HT-29 (cell line): ENCODE results near the gene DCBLD1. TPM values are rescaled to one million over a fixed set of nuclear protein-coding genes. Genes with fewer than 3 reads are reported as not detected.

Source experiments
- DNase-seq: peaks from one replicate; pipeline ENCODE4 v3.0.0-alpha.2; 2015; ENCODE audit warnings: low spot score
- total RNA-seq: library from RNA; depleted of rRNA; stranded (reverse); fragments of >200 nt; shearing (Covaris generic); gene quantifications from 2 replicates; pipeline ENCODE4 v1.2.3, GENCODE V29; 2014

DCBLD1 gene
- total RNA-seq, 1 experiment from 2014 or later: 24.4 TPM

DNA sequence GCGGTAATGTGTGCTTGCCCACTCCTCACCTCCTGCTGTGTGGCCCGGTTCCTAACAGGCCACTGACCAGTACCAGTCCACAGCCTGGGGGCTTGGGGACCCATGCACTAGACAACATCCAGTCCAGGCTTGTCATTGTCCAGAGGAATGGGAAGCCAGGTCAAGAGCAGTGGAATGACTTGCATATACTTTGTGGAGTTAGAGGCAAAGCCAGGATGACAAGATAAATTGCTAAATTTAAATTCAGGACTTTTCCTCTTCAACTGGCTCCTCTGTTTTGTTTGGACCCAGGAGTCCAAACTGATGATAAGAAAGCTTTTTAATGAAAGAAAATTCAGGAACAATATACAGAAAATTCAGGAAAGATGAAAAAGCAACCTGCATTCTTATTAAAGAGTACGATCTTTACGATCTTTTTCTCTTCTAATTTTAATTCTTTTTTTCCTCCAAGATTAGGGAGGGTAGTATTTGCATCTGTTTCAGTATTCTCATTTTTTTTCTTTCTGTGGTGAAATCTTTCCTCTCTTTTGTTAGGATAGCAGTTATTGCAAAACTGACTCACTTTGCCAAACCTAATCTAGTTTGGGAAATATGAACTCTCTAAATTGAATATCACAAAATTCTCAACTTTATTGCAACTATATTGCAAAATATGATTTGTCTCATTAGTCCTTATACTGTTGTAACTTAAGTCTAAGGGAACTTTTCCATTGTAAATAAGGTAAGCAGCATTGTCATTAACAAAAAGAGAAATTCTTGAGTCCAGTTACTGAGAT is 48.2 kb downstream of the DCBLD1 start:
- DNase-seq: no peak

DNA sequence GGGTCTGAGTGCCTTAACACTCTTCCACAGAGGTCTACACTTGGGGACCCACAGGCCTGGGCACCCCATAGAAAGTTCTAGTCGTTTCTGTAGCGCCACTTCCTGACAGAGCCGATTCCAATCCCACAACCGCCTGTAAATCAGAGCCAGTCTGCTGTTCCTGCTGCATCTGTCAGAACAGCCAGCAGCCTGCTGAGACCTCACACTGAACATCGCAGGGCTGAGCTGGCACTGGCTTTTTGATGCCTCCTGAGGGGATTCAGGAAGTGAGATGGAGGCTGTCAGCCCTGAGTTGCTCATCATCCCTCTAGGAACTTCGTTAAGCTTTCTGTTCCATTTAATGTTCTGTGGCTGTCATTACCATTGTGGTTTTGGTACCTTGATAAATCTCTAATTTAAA is 48.9 kb downstream of the DCBLD1 start:
- DNase-seq: no peak

DNA sequence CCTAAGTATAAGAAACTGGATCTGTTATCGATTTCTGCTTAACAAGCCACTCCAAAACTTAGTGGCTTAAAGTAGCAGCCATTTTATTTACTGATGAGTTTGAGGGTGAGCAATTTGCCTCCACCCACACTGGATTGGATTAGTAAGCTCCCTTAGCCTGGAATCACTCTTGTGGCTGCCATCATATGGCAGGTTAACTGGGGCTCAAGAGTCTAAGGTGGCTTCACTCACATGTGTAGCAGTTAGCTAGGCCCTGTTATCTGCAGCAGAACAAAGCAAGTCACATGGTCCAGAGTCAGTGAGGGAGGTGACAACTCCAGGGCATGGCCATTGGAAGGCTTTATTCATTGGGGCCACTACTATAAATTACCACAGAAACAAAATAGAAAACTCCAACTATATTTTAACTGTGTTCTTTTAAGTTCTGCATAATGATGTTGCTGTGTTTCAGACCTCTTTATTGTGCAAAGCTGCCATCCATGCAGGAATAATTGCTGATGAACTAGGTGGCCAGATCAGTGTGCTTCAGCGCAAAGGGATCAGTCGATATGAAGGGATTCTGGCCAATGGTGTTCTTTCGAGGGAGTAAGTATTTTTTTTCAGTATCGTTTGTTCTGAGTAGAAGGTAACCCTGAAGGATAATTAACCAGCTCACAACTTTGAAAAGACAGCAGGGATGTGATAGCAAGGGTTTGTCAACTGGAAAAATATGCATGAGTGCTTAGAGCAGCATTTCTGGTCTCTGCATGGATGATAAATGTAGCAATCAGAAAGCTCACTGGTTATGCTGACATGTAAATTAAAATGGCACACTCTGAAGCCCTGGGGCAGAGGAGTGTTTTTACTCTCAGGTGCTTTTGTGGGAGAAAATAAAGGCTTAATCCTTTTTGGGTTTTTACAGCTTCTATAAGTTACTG is 49.6 kb downstream of the DCBLD1 start:
- DNase-seq: no peak

DNA sequence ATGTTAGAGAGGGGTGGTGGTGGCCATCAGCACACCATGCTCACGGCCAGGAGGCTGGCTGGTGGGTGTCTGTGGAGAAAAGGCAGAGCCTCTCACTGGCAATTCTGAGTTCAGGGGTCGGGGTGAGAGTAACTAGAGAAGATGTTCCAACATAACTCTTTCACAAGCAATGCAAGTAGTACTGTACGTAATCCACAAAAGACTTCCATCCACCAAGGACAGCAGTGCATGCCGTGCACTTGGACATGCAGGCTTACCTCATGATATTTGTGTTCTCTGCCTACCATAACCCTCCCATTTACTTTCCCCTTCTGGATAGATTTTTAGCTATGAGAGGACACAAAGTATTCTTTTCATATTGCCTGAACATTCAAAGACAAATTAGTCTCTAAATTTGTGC is 51.3 kb downstream of the DCBLD1 start:
- no peak for DNase-seq

DNA sequence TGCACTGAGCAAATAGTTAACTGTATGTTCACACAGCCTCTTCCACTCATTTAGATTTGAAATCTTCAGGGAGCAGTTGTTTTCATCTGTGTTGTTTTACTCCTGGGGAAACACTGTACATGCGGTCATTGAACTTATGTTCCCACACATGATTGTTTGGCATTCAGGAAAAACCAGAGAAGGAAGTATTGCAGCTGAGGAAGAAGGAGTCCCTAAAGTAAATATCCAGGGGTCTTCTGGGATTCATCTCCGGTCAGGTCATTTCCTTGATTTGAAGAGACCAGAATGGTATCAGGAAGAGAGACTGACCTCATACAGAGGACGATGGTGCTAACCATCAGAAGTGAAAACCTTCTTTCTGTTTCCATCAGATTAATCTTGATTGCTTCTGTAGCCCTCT is 52.5 kb downstream of the DCBLD1 start:
- DNase-seq: no peak

DNA sequence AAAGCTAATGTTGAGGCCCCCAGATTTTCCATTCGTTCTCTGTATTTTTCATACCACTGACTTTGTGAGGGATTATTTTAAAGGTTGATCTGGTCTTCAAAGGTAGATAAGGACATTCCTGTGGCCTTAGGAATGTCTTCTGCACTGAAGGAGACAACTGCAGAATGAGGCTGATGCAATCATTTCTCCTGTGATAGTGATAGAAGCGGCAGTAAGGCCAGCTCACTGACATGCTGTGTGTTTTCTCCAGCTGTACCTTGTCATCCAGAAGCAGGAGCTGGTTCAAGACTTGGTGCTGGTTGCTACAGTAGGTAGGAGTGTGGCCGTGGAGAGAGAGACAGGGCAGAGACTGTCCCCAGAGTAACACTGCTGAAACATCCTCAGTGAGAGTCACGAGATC is 53.8 kb downstream of the DCBLD1 start:
- DNase-seq: no peak

DNA sequence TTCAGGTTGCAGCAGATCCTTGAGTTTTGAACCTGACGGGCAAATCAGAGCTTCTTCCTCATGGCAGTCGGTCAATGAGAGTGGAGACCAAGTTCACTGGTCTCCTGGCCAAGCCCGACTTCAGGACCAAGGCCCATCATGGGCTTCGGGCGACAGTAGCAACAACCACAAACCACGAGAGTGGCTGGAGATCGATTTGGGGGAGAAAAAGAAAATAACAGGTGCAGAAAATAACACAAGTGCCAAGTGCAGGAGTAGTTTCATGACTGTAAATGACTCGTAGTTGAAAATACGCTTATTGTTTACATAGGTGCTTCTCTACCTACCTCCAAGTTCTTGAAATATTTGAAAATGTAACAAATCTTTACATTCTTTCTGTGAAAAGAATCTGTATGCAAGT is 56.1 kb downstream of the DCBLD1 start:
- no peak for DNase-seq

DNA sequence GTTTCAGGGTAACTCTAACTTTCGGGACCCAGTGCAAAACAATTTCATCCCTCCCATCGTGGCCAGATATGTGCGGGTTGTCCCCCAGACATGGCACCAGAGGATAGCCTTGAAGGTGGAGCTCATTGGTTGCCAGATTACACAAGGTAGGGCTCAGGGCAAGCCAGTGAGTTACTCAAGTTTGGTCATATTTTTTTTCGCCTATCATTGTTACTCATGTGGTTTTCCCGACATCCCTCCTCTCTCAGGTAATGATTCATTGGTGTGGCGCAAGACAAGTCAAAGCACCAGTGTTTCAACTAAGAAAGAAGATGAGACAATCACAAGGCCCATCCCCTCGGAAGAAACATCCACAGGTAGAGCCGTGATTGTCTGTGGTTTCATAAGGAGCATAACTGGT is 58.2 kb downstream of the DCBLD1 start:
- no peak for DNase-seq

DNA sequence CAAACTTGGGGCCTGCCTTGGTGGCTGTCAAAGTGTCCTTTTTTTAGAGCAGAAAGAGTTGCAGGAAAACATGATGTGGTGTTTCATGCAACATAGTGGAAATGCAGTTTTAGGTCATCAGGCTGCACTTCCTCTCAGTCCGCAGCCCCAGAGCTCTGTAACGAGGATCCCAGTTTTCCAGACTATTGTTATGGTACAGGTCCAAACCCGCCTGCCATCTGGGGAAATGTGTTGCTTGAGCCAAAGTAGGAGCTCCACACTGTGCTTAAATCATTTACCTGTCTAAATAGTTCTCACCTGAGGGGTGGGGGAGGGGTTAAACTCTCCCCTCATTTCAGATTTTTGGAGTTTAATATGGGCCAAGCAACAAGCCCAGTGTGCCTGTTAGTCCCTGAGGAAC is 60.0 kb downstream of the DCBLD1 start:
- DNase-seq: no peak

DNA sequence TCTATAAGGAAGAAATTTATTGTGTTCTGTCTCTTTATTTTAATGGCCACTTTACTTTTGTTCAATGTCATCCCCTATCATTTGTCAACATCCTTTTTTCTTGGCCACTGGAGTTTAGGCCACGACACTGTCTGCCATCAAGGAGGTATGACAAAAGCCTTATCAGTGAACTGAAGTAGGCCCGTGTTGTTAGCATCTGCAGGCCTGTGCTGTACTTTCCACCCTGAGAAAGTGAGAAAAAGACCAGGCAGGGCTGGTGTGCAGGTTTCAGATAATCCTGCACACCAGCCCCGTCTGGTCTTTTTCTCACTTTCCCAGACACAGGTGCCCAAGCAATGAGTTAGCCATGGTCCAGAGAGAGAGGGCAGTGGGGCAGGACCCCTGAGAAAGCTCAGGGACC is 62.2 kb downstream of the DCBLD1 start:
- no peak for DNase-seq

DNA sequence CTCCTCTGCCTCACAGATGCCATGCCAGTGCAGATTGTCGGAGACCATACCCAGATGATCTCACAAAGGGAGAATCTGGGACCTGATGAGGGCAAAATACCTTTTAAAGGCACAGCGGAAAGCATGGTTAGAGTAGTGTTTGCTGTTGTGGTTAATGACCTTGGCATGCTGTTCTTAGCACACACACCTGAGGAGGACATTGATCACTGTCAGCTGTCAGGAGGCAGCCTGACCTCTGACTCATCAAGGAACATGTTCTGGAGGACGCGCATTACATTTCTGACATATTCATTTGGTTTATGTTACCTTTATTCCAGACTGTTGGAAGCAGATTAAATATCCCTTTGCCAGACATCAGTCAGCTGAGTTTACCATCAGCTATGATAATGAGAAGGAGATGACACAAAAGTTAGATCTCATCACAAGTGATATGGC is 62.7 kb downstream of the DCBLD1 start:
- peak; percentile 5 for DNase-seq

DNA sequence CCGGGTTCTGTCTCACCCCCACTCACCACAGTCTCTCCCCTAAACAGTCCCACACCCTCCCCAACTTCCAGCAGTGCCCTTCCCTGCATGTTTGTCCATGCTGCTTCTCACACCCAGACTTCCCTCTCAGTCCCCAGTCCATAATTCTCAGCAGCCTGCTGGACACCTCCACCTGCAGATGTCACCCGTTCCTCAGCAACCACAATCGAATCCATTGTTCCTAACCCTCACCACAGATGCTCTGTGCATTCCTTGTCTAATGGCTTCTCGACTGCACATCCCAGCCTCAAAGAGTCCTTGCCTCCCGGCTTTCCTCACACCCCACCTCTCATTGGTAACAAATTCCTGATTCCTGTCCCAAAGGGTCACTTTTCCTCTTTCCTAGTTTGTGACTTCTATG is 64.2 kb downstream of the DCBLD1 start:
- DNase-seq: no peak

DNA sequence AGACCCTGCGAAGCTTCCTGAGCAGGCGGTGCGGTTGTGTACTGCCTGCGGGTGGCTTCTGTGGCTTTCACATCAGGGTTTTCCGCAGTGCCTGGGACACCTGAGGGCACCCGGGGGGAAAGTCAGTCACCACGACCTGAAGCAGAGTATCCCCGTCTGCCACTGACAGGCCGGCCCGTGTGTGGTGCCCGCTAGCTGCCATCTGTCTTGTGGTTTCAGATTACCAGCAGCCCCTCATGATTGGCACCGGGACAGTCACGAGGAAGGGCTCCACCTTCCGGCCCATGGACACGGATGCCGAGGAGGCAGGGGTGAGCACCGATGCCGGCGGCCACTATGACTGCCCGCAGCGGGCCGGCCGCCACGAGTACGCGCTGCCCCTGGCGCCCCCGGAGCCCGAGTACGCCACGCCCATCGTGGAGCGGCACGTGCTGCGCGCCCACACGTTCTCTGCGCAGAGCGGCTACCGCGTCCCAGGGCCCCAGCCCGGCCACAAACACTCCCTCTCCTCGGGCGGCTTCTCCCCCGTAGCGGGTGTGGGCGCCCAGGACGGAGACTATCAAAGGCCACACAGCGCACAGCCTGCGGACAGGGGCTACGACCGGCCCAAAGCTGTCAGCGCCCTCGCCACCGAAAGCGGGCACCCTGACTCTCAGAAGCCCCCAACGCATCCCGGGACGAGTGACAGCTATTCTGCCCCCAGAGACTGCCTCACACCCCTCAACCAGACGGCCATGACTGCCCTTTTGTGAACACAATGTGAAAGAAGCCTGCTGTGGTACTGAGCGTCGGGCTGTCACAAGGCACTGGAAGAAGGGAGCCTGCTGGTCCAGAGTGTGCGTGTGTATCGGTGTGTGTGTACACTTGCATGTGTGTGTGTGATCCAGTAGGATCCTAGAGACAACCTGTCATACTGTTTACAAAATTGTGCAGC is 65.5 kb downstream of the DCBLD1 start:
- DNase-seq: no peak

DNA sequence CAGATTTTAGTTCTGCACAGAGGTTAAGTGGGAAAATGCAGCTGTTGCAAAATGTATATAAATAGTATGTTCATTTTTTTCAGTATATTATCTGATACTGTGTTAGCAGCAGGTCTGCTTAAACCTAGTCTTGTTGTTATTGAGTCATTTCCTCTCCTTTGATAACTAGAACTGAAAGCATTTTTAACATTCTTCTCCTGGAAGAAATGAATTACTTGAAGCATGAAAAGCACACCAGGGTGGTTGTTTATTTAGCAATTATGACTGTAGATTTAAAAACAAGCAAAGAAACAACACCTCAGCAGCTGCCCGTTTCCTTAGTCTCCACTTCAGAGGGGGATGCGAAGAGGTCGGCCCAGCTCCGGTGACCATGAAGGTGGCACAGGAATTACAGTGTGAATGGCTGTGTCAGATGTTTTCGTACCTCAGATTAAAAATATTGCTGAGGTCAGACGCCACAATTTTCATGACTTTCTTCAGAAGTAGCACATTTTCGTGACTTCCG is 66.4 kb downstream of the DCBLD1 start:
- DNase-seq: no peak

DNA sequence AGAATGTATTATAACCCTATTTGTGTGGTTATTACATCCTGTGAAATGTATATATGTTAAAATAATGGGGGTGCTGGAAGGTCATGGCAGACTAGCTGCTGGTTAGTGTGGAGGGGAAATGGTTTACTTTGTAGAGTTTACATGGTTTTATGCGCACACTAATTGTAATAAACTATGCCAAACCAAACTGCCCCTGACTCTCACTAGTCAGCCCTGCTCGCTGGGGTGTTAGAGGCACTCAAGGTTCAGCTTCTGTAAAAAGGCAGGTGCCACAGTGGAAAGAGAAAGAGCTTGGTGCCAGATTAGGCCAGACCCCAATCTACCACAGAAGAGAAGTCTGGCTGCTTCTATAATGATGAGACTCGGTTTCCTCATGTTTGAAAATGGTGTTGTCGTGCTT is 67.1 kb downstream of the DCBLD1 start:
- DNase-seq: no peak

DNA sequence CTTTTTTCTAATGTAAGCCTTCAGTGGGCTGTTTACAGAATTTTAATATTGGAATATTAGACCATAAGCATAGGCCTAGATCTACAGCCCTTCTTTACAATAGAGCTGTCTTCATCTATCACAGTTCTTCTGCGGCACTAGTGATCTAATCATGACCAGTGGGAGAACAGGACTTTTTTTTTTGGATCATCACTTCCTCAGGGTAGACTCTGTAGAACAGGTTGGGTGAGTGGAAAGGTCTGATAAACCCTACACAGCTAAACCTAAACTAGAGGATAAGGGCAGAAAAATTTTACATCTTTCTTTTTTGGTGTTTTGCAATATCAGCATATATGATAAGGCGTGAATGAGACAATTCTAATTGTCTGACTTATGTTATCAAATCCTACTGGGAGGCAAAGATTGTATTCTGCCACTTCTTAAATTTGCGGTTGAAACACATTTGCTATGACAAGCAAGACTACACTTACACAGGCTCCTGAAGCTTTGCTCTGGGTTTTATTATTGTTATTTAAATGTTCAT is 67.7 kb downstream of the DCBLD1 start:
- DNase-seq: no peak

DNA sequence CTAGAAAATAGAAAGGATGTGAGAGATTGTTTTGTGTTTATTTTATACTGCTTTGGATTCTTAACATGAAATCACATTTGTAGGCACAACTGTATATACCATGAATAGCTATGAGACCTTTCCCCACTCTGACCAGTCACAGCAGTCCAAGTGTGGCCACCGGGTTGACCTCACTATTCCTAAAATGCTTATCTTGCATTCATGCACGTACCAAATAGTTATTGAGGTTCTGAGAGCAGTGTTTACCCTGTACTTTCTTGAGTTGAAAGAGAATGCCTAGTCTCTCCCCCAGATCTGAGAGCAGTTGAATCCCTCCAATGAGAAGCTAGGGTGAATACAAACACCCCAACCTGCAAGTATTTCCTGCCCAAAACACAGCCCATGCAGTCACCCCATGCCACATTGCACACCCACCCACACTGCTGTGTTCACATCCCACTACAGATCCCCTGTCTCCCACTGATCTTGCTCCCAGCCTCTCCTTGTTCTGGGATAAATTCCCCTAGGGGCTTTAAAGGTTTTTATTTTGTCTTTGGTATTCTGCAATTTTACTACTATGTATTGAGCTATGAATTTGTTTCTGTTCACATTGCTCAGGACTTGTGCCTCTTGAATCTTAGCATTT is 68.3 kb downstream of the DCBLD1 start:
- DNase-seq: no peak

DNA sequence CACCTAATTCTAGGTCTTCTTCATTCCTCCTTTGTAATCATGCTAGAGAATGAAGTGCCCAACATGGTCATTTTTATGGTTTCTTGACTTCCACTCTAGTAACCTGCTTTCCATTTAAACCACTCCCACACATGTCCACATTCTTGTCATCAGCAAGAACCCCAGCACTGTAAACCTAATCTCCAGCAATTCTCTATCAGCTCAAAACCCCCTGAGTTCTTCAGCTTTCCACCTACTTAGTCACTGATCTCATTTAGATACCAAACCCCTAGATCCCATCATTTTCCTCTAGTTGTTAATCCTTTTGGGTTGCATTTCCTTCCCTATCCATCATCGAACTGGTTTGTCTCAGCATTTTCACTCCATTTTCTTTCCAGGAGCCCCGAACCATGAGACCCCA is 70.1 kb downstream of the DCBLD1 start:
- no peak for DNase-seq

DNA sequence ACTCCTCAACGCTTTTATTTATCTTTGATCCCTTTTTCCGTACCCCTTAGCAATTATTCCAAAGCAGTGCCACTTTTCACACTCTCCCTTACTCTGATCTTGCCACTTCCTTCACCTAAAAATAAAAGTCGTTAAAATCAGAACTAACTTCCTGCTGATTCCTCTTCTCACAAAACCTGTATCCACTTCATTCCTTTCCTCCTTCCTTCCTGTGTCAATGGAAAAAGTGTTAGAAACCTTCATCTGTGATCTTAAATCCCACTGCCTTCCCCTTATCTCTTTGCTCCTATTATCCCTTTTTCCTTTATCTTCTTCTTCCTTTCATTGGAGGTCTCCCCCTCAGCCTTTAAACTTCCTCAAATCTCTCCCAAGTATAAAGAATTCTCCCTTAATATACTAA is 70.7 kb downstream of the DCBLD1 start:
- DNase-seq: no peak

DNA sequence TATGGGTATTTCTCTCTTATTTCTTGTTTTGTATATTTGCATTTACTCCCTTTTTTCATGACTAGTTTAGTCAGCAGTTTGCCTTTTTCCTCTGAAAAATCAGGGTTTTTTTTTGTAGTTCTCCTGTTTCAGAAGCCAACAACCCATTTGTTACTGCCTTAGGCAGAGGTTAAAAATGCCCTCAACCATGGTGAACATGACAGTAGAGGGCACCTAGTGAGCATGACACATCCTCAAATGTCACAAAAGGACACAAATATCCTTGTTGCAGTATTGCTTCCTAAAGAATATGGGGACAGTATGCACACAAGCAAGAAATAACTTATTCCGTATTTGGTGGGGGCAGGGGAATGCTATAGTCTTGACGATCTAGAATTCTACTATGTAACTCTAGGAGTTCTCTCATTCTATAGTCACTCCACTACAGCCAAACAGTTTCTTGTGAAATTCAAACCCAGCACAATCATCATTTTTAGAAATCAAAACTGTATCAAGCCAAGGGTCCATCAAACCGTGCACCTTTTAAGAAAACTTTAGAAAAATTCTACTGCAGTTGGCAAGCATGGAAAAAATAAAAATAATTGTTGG is 72.9 kb downstream of the DCBLD1 start:
- peak; percentile 2 for DNase-seq
